IMR-90 (cell line): ENCODE data around the gene NOS1AP. TPM values are rescaled to one million over a fixed set of nuclear protein-coding genes. Genes with fewer than 3 reads are reported as not detected.

Experiments used
- ATAC-seq: fragments of 200-7000 bp; cut with Tn5 transposase; 2 replicates; pipeline ENCODE4 v1.9.1; 2020; ENCODE audit warnings: low read depth, mild to moderate bottlenecking, moderate library complexity
- BruUV-seq: library from RNA; stranded (reverse); fragments of 400-500 nt; replicated peaks from 2 replicates; lab custom pipeline; 2021; lab: Mats Ljungman, UMichigan
- CTCF ChIA-PET: fragments of 300-600 bp; formaldehyde crosslinking; extraction: SDS; loops from one replicate; lab custom pipeline; 2021; ENCODE audit warnings: antibody characterized with exemption; lab: Yijun Ruan, JAX
- POLR2A ChIA-PET: fragments of 300-600 bp; sonication (Branson Sonifier 250); formaldehyde crosslinking; loops from one replicate; lab custom pipeline; 2022; ENCODE audit warnings: antibody characterized with exemption; ENCODE audit not compliant: unreplicated experiment; lab: Charles Lee
- DNase-seq: peaks from one replicate; pipeline ENCODE4 v3.0.0; 2013
- H2AFZ ChIP-seq: replicated peaks from 2 replicates; pipeline ENCODE3; 2013; ENCODE audit warnings: low read length, mild to moderate bottlenecking; ENCODE audit not compliant: poor library complexity
- H2AK5ac ChIP-seq: 2 replicates; pipeline ENCODE4 v1.6.1; 2013; ENCODE audit warnings: low read depth, low read length, inconsistent platforms
- H2AK9ac ChIP-seq: replicated peaks from 2 replicates; pipeline ENCODE3; 2013; ENCODE audit warnings: mild to moderate bottlenecking, low read depth, low read length, moderate library complexity; ENCODE audit not compliant: poor library complexity
- H2BK120ac ChIP-seq: 2 replicates; pipeline ENCODE4 v1.6.1; 2013; ENCODE audit warnings: low read depth, low read length, inconsistent platforms
- H2BK15ac ChIP-seq: 3 replicates; pipeline ENCODE4 v1.6.1; 2013; ENCODE audit warnings: low read depth, low read length, inconsistent platforms
- H2BK20ac ChIP-seq: 2 replicates; pipeline ENCODE4 v1.6.1; 2013; ENCODE audit warnings: low read depth, mild to moderate bottlenecking, inconsistent platforms, low read length, moderate library complexity
- H2BK5ac ChIP-seq: 2 replicates; pipeline ENCODE4 v1.6.1; 2013; ENCODE audit warnings: mild to moderate bottlenecking, low read depth, low read length, inconsistent platforms; ENCODE audit not compliant: poor library complexity, severe bottlenecking
- H3K14ac ChIP-seq: replicated peaks from 2 replicates; pipeline ENCODE4 v1.6.1; 2013; ENCODE audit warnings: low read depth, low read length, inconsistent platforms
- H3K18ac ChIP-seq: 2 replicates; pipeline ENCODE4 v1.6.1; 2013; ENCODE audit warnings: low read depth, low read length, control low read depth
- H3K23ac ChIP-seq: 2 replicates; pipeline ENCODE4 v1.6.1; 2013; ENCODE audit warnings: low read depth, low read length, inconsistent platforms
- H3K27ac ChIP-seq: 2 replicates; pipeline ENCODE4 v1.5.1; 2013; ENCODE audit warnings: mild to moderate bottlenecking, control low read depth, low read length; ENCODE audit not compliant: insufficient read depth
- H3K27me3 ChIP-seq: 2 replicates; pipeline ENCODE4 v1.6.1; 2013; ENCODE audit warnings: low read length; ENCODE audit not compliant: control insufficient read depth, insufficient read depth
- H3K36me3 ChIP-seq: 2 replicates; pipeline ENCODE4 v1.6.1; 2013; ENCODE audit warnings: low read length, mixed read lengths; ENCODE audit not compliant: control insufficient read depth, insufficient read depth
- H3K4ac ChIP-seq: 2 replicates; pipeline ENCODE4 v1.6.1; 2013; ENCODE audit warnings: low read depth, low read length, inconsistent platforms
- H3K4me1 ChIP-seq: 2 replicates; pipeline ENCODE4 v1.6.1; 2013; ENCODE audit warnings: low read length, mixed read lengths; ENCODE audit not compliant: control insufficient read depth, insufficient read depth
- H3K4me2 ChIP-seq: 2 replicates; pipeline ENCODE4 v1.6.1; 2013; ENCODE audit warnings: low read depth, mild to moderate bottlenecking, control low read depth, low read length, moderate library complexity
- H3K4me3 ChIP-seq: 2 replicates; pipeline ENCODE4 v1.5.1; 2013; ENCODE audit warnings: low read depth, mild to moderate bottlenecking, control low read depth, low read length, moderate library complexity; ENCODE audit not compliant: insufficient read depth
- H3K56ac ChIP-seq: 2 replicates; pipeline ENCODE4 v1.6.1; 2013; ENCODE audit warnings: low read length, inconsistent platforms; ENCODE audit not compliant: insufficient read depth; ENCODE audit errors: extremely low read depth
- H3K79me1 ChIP-seq, 2 experiments: 2 replicates each; pipeline ENCODE4 v1.6.1; 2013; ENCODE audit warnings: low read length in 2 of 2, inconsistent platforms in 1 of 2, low read depth in 1 of 2
- H3K9ac ChIP-seq: 2 replicates; pipeline ENCODE4 v1.6.1; 2013; ENCODE audit warnings: low read depth, low read length, control low read depth
- H3K9me1 ChIP-seq: 2 replicates; pipeline ENCODE4 v1.6.1; 2013; ENCODE audit warnings: low read length, inconsistent platforms; ENCODE audit not compliant: insufficient read depth
- H3K9me3 ChIP-seq: 2 replicates; pipeline ENCODE4 v1.6.1; 2013; ENCODE audit warnings: low read length; ENCODE audit not compliant: control insufficient read depth, insufficient read depth
- H4K20me1 ChIP-seq: 2 replicates; pipeline ENCODE4 v1.6.1; 2013; ENCODE audit warnings: low read length, inconsistent platforms; ENCODE audit not compliant: insufficient read depth
- H4K5ac ChIP-seq: 2 replicates; pipeline ENCODE4 v1.6.1; 2013; ENCODE audit warnings: mild to moderate bottlenecking, low read depth, low read length, control low read depth
- H4K8ac ChIP-seq, 2 experiments: 2 replicates each; pipeline ENCODE4 v1.6.1; 2013; ENCODE audit warnings: low read depth in 2 of 2, low read length in 2 of 2, control low read depth in 1 of 2, inconsistent platforms in 1 of 2
- H4K91ac ChIP-seq: 2 replicates; pipeline ENCODE4 v1.6.1; 2013; ENCODE audit warnings: low read depth, low read length, inconsistent platforms; ENCODE audit not compliant: insufficient read depth
- BHLHE40 ChIP-seq: fragments of 150-350 bp; IDR thresholded peaks from 2 replicates; pipeline ENCODE4 v1.6.1; 2016; ENCODE audit warnings: mild to moderate bottlenecking, low read depth, low read length
- CEBPB ChIP-seq: IDR thresholded peaks from 2 replicates; pipeline ENCODE4 v1.6.1; 2012; ENCODE audit warnings: low read depth, low read length, improper control_type of control experiment
- CHD1 ChIP-seq: IDR thresholded peaks from 2 replicates; pipeline ENCODE4 v1.6.1; 2012; ENCODE audit warnings: low read depth, low read length, improper control_type of control experiment
- CTCF ChIP-seq: conservative IDR thresholded peaks from 2 replicates; pipeline ENCODE4 v1.5.1; 2012; ENCODE audit warnings: mild to moderate bottlenecking, low read depth, low read length, improper control_type of control experiment
- ELK1 ChIP-seq: fragments of 150-350 bp; IDR thresholded peaks from 2 replicates; pipeline ENCODE4 v1.6.1; 2016; ENCODE audit warnings: low read depth, mild to moderate bottlenecking, low read length, moderate library complexity, borderline replicate concordance
- FOS ChIP-seq: fragments of 150-350 bp; IDR thresholded peaks from 2 replicates; pipeline ENCODE4 v1.6.1; 2016; ENCODE audit warnings: low read depth, low read length
- MAFK ChIP-seq: IDR thresholded peaks from 2 replicates; pipeline ENCODE4 v1.6.1; 2012; ENCODE audit warnings: low read depth, low read length, improper control_type of control experiment
- MAZ ChIP-seq: IDR thresholded peaks from 2 replicates; pipeline ENCODE4 v1.6.1; 2012; ENCODE audit warnings: low read depth, mild to moderate bottlenecking, low read length, improper control_type of control experiment, moderate library complexity, borderline replicate concordance
- MXI1 ChIP-seq: IDR thresholded peaks from 2 replicates; pipeline ENCODE4 v1.6.1; 2012; ENCODE audit warnings: low read depth, mild to moderate bottlenecking, low read length, moderate library complexity, borderline replicate concordance
- NFE2L2 ChIP-seq: fragments of 150-350 bp; IDR thresholded peaks from 2 replicates; pipeline ENCODE4 v1.6.1; 2016; ENCODE audit warnings: low read depth, mild to moderate bottlenecking, low read length
- POLR2A ChIP-seq: IDR thresholded peaks from 2 replicates; pipeline ENCODE4 v1.6.1; 2012; ENCODE audit warnings: mild to moderate bottlenecking, low read depth, low read length
- RAD21 ChIP-seq: IDR thresholded peaks from 2 replicates; pipeline ENCODE4 v1.6.1; 2012; ENCODE audit warnings: low read length, improper control_type of control experiment
- RCOR1 ChIP-seq: IDR thresholded peaks from 2 replicates; pipeline ENCODE4 v1.6.1; 2012; ENCODE audit warnings: mild to moderate bottlenecking, low read length, improper control_type of control experiment; ENCODE audit not compliant: insufficient replicate concordance
- RFX5 ChIP-seq: IDR thresholded peaks from 2 replicates; pipeline ENCODE4 v1.8.0; 2012; ENCODE audit warnings: low read depth, mild to moderate bottlenecking, low read length, moderate library complexity
- SMC3 ChIP-seq: fragments of 150-350 bp; IDR thresholded peaks from 2 replicates; pipeline ENCODE4 v1.6.1; 2016; ENCODE audit warnings: low read depth, mild to moderate bottlenecking, antibody characterized with exemption, low read length, moderate library complexity
- USF2 ChIP-seq: fragments of 150-350 bp; IDR thresholded peaks from 2 replicates; pipeline ENCODE4 v1.6.1; 2017; ENCODE audit warnings: mild to moderate bottlenecking, antibody characterized with exemption, low read length, low read depth
- WGBS, 2 experiments: methylation state at CpG; one replicate each; pipeline versions ENCODE4 v1.1.5 to v1.1.7; 2013; ENCODE audit warnings: missing lambda C conversion rate in 2 of 2; ENCODE audit not compliant: insufficient read length in 1 of 2; ENCODE audit errors: extremely low coverage in 2 of 2; 5-methylcytosine and 5-hydroxymethylcytosine counted together
- dilution Hi-C: fragments of 300-500 bp; cut with HindIII; formaldehyde crosslinking; loops from one replicate; pipeline ENCODE4 v1.14.3; 2018; ENCODE audit warnings: low sequenced_read_pairs; ENCODE audit not compliant: unreplicated experiment
- in situ Hi-C: fragments of 300-500 bp; cut with MboI; formaldehyde crosslinking; loops from 3 replicates; pipeline ENCODE4 v1.14.3; 2019; ENCODE audit warnings: low sequenced_read_pairs, inconsistent platforms, mixed read lengths
- intact Hi-C: fragments of 100-400 bp; cut with micrococcal nuclease; formaldehyde crosslinking; loops from 2 replicates; pipeline ENCODE4 v1.10.0; 2022
- polyA plus RNA-seq, 3 experiments: library from polyadenylated mRNA; depleted of rRNA; stranded (reverse); fragments of >200 nt; gene quantifications; 2 replicates each; pipeline ENCODE4 v1.2.3, GENCODE V29; 2012; ENCODE audit warnings: low replicate concordance in 1 of 3
- total RNA-seq: library from RNA; depleted of rRNA; stranded (reverse); fragments of >200 nt; gene quantifications from 2 replicates; pipeline ENCODE4 v1.2.3, GENCODE V29; 2012

Gene NOS1AP
- total and polyA plus RNA-seq, 2 of the 4 experiments (the other 2 are of a cell fraction) = 0.18 to 0.19 TPM

- Histone ChIP-seq H2BK120ac (no peak overlapping the region), H3K18ac (no peak overlapping the region), H3K14ac (no peak overlapping the region), H4K20me1 (no peaks in the 10 kb centered on the region), H4K91ac (no peak overlapping the region), H2AK5ac (no peak overlapping the region), H3K23ac (no peak overlapping the region), H3K27me3 (peaks cover 47% of the 10 kb centered on the region), H3K79me1 (no peaks in the 10 kb centered on the region), H2AFZ (no peak overlapping the region), H3K4me2 (no peak overlapping the region), H3K4me1 (no peaks in the 10 kb centered on the region; the same call in 1 of the 2 replicates), H3K56ac (no peak overlapping the region), H3K27ac (no peak overlapping the region), H3K4me3 (no peak overlapping the region), H3K4ac (no peak overlapping the region), H2BK5ac (no peak overlapping the region), H4K5ac (no peak overlapping the region), H2BK20ac (no peak overlapping the region), H3K9me3 (peaks cover 4% of the 10 kb centered on the region), H2AK9ac (no peak overlapping the region), H2BK15ac (no peak overlapping the region), H3K9me1 (no peaks in the 10 kb centered on the region), H3K9ac (no peak overlapping the region), H4K8ac (no peak overlapping the region), H3K36me3 (no peaks in the 10 kb centered on the region)
- no peak for TF ChIP-seq USF2
- TF ChIP-seq BHLHE40 = no peak
- no peak for TF ChIP-seq MAFK
- no peak for TF ChIP-seq RCOR1
- no peak for TF ChIP-seq POLR2A
- TF ChIP-seq RAD21 = no peak
- TF ChIP-seq MAZ = no peak
- no peak for TF ChIP-seq FOS
- TF ChIP-seq MXI1 = no peak
- TF ChIP-seq CHD1 = no peak
- TF ChIP-seq ELK1 = no peak
- no peak for TF ChIP-seq CEBPB
- no peak for TF ChIP-seq RFX5
- no peak for TF ChIP-seq CTCF
- no peak for TF ChIP-seq NFE2L2
- TF ChIP-seq SMC3 = no peak
- ChIA-PET POLR2A (interaction anchor here (0.6 kb wide), 1 partner anchor 50 kb away, joined by 4 read pairs; no protein-coding TSS in a partner anchor), CTCF (interaction anchor here (1.3 kb wide), 1 partner anchor 17 kb away, joined by 4 read pairs; no protein-coding TSS in a partner anchor)
- intact Hi-C loops (no loop called here), in situ Hi-C loops (no loop called here), dilution Hi-C loops (no loop called here)
- ATAC-seq = no peak
- whole genome bisulfite sequencing, 2 experiments = no CpG with 5 or more reads among the region's 3 CpGs
- no peak for DNase-seq
- BruUV-seq = no TSS peak
These were observed 3.2 kb downstream of the NOS1AP start for GRCh38 chr1:162072740-162073139.
